OCI-LY1 (cell line): ENCODE data around the gene NF2.

Experiments
- EZH2 ChIP-seq: fragments of 200-600 bp; sonication (generic), shearing (Covaris generic); IDR thresholded peaks from 2 replicates; pipeline ENCODE4 v1.8.0; 2017; ENCODE audit warnings: borderline replicate concordance, mixed run types, mild to moderate bottlenecking, antibody characterized with exemption, low read length, moderate library complexity, mixed read lengths
- TF ChIP-seq, protein P1 (sequence below): fragments of 200-600 bp; sonication (generic), shearing (Covaris generic); IDR thresholded peaks from 2 replicates; pipeline ENCODE4 v1.5.1; 2017; ENCODE audit warnings: mild to moderate bottlenecking, antibody characterized with exemption, low read length, moderate library complexity, mixed read lengths

DNA sequence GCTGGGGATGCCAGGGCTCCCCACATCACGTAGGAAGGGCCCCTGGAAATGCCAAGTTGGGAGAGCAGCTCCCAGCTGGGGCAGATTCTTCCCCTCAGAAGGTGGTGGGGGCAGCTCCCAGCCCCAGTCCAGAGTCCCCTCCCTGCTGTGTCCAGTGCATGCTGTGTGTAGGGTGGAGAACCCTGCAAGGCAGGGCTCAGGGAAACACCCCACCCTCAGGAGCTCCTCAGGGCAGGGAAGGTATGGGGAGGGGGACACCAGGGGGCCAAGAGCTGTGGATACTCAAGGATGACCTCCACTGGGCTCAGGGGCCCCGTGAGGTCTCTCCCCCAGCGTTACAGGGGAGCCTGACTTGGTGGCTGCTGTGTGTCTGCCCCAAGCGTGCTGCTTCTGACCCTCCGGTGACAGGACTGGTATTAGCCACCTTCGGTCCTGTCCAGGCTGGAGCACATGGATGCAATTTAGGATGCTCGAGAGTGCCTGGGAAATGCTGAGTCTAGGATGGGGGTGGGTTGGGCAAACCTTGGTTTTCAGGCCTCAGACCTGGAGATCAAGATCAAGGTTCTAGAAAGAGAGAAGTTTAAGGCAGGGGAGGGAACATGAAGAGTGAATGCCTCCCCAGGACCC is 100.2 kb downstream of the NF2 start:
- TF ChIP-seq, protein P1, sequence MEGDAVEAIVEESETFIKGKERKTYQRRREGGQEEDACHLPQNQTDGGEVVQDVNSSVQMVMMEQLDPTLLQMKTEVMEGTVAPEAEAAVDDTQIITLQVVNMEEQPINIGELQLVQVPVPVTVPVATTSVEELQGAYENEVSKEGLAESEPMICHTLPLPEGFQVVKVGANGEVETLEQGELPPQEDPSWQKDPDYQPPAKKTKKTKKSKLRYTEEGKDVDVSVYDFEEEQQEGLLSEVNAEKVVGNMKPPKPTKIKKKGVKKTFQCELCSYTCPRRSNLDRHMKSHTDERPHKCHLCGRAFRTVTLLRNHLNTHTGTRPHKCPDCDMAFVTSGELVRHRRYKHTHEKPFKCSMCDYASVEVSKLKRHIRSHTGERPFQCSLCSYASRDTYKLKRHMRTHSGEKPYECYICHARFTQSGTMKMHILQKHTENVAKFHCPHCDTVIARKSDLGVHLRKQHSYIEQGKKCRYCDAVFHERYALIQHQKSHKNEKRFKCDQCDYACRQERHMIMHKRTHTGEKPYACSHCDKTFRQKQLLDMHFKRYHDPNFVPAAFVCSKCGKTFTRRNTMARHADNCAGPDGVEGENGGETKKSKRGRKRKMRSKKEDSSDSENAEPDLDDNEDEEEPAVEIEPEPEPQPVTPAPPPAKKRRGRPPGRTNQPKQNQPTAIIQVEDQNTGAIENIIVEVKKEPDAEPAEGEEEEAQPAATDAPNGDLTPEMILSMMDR, result no peak
- TF ChIP-seq EZH2, result no peak
